Stimulated activated CD4-positive, alpha-beta T cell treated with anti-CD3 and anti-CD28 coated beads, Interleukin-12 subunit alpha, Interleukin-12 subunit beta, amount 100 ng/mL, for 4 hours (primary cell): Measurements from ENCODE around the gene MSTO1.
"Not testable (repeated sequence)": the region's sequence is repeated elsewhere in the genome, so short reads cannot be mapped to it uniquely, and the experiment has no call there.

Experiments
- DNase-seq: peaks from one replicate; pipeline ENCODE4 v3.0.0-alpha.2; 2020

Gene MSTO1

GRCh38 chr1:155622191-155622590, 12.2 kb downstream of the MSTO1 start:
- DNase-seq = no peak

- no peak for DNase-seq
These were observed 13.3 kb downstream of the MSTO1 start for GRCh38 chr1:155623357-155623756.

GRCh38 chr1:155626428-155626827, 16.4 kb downstream of the MSTO1 start:
- not testable (repeated sequence) for DNase-seq

- DNase-seq = no peak
These were observed 26.6 kb downstream of the MSTO1 start for GRCh38 chr1:155636397-155637153.

GRCh38 chr1:155640367-155640766, 30.3 kb downstream of the MSTO1 start:
- DNase-seq = no peak

- DNase-seq = not testable (repeated sequence)
These were observed 32.7 kb downstream of the MSTO1 start for GRCh38 chr1:155642559-155643180.

GRCh38 chr1:155643230-155643629, 33.2 kb downstream of the MSTO1 start:
- no peak for DNase-seq

- no peak for DNase-seq
These were observed 35.1 kb downstream of the MSTO1 start for GRCh38 chr1:155645034-155645598.

- DNase-seq = no peak
These were observed 35.6 kb downstream of the MSTO1 start for GRCh38 chr1:155645648-155646047.

GRCh38 chr1:155646307-155646706, 36.3 kb downstream of the MSTO1 start:
- DNase-seq = no peak

- no peak for DNase-seq
These were observed 38.5 kb downstream of the MSTO1 start for GRCh38 chr1:155648207-155649147.

- no peak for DNase-seq
These were observed 39.7 kb downstream of the MSTO1 start for GRCh38 chr1:155649676-155650075.

- no peak for DNase-seq
These were observed 40.3 kb downstream of the MSTO1 start for GRCh38 chr1:155650231-155650757.

GRCh38 chr1:155651861-155652661, 42.0 kb downstream of the MSTO1 start:
- DNase-seq = no peak

GRCh38 chr1:155652951-155653350, 42.9 kb downstream of the MSTO1 start:
- DNase-seq = no peak

GRCh38 chr1:155657463-155657862, 47.4 kb downstream of the MSTO1 start:
- no peak for DNase-seq

- not testable (repeated sequence) for DNase-seq
These were observed 51.2 kb downstream of the MSTO1 start for GRCh38 chr1:155661239-155661638.
